ENCODE results near the gene CYP2E1.
A peak's percentile ranks its signal among the peaks of the same experiment; 100 is the strongest.

Gene CYP2E1

GRCh38 chr10:133528845-133529575, 1.8 kb downstream of the CYP2E1 start:
- TF ChIP-seq, protein P1, sequence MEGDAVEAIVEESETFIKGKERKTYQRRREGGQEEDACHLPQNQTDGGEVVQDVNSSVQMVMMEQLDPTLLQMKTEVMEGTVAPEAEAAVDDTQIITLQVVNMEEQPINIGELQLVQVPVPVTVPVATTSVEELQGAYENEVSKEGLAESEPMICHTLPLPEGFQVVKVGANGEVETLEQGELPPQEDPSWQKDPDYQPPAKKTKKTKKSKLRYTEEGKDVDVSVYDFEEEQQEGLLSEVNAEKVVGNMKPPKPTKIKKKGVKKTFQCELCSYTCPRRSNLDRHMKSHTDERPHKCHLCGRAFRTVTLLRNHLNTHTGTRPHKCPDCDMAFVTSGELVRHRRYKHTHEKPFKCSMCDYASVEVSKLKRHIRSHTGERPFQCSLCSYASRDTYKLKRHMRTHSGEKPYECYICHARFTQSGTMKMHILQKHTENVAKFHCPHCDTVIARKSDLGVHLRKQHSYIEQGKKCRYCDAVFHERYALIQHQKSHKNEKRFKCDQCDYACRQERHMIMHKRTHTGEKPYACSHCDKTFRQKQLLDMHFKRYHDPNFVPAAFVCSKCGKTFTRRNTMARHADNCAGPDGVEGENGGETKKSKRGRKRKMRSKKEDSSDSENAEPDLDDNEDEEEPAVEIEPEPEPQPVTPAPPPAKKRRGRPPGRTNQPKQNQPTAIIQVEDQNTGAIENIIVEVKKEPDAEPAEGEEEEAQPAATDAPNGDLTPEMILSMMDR (IDR thresholded peaks at IDR 0.05) = no peak
- DNase-seq (ENCODE audit: low spot score) = no peak
- H3K4me3 ChIP-seq = peak overlapping the region; percentile 52
- H3K27ac ChIP-seq = no peak overlapping the region

- no peak overlapping the region for H3K27ac ChIP-seq
- H3K4me3 ChIP-seq = peak overlapping the region; percentile 52
- TF ChIP-seq, protein P1 (IDR thresholded peaks at IDR 0.05) = no peak
- no peak for DNase-seq (ENCODE audit: low spot score)
Observed at GRCh38 chr10:133529576-133529946, 2.4 kb downstream of the CYP2E1 start.

- TF ChIP-seq, protein P1 (IDR thresholded peaks at IDR 0.05) = no peak
- no peak overlapping the region for H3K4me3 ChIP-seq
- DNase-seq (ENCODE audit: low spot score) = no peak
- H3K27ac ChIP-seq = no peak overlapping the region
Observed at GRCh38 chr10:133530506-133530905, 3.3 kb downstream of the CYP2E1 start.

GRCh38 chr10:133532871-133533270, 5.7 kb downstream of the CYP2E1 start:
- TF ChIP-seq, protein P1 (IDR thresholded peaks at IDR 0.05) = no peak
- Histone ChIP-seq H3K27ac (no peak overlapping the region), H3K4me3 (no peak overlapping the region)
- no peak for DNase-seq (ENCODE audit: low spot score)

- DNase-seq (ENCODE audit: low spot score) = no peak
- TF ChIP-seq, protein P1 (IDR thresholded peaks at IDR 0.05) = no peak
- Histone ChIP-seq H3K27ac (no peak overlapping the region), H3K4me3 (no peak overlapping the region)
Observed at GRCh38 chr10:133534417-133534816, 7.3 kb downstream of the CYP2E1 start.

DNA sequence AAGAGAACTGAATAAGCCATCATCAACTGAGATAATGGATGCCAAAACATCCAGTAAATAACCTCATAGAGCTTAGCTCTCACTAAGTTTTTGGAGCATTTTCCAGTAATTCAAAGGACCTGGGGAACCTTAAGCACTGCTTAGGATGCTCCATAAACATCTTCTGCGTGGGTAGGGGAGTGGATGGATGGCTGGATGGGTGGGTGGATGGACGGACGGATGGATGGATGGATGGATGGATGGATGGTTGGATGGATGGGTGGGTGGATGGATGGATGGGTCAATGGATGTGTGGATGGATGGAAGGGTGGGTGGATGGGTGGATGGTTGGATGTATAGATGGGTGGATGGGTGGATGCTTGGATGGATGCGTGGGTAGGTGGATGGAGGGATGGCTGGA, 9.0 kb downstream of the CYP2E1 start:
- Histone ChIP-seq H3K27ac (no peak overlapping the region), H3K4me3 (no peak overlapping the region)
- TF ChIP-seq, protein P1 (IDR thresholded peaks at IDR 0.05) = no peak
- no peak for DNase-seq (ENCODE audit: low spot score)

Measured in coronary artery (tissue), 2 donors.